ENCODE data around the gene DGKI.

DGKI gene

DNA sequence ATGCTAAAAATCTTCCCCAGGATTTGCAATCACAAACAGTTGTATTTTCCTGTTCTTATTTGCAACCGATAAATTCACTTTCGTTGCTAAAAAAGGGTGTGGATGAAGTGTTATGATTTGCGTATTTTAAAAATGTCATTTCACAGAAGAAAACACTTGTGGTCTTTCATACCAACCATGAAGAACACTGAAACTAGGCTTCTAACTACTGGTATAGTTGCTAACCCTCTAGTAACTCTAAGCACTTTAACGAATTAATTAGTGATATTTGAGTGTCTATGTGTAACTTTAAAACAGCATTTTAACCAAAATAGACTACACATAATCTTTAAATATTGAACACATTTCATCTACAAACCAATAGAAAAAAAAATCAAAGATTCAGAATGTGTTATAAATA lies 315.1 kb downstream of the DGKI start:
- no peak for DNase-seq (ENCODE audit: low spot score)

DNA sequence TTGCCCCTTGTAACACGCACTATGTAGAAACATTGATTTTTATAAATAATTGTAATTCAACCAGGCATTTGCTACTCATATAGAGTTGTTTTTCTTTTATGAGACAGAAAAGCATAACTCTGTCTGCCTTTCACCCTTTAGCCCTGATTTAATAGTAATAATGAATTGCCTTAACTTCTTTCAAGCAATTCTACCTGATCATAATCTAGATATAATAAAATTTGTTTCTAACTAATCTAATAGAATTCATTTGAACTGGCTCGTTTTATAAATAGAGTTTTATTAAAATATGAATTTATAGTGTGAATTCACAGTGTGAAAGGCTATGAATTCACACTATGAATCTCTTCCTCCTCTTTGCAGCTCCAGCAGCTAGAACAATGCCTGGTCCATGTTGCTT lies 319.1 kb downstream of the DGKI start:
- DNase-seq (ENCODE audit: low spot score), result no peak

DNA sequence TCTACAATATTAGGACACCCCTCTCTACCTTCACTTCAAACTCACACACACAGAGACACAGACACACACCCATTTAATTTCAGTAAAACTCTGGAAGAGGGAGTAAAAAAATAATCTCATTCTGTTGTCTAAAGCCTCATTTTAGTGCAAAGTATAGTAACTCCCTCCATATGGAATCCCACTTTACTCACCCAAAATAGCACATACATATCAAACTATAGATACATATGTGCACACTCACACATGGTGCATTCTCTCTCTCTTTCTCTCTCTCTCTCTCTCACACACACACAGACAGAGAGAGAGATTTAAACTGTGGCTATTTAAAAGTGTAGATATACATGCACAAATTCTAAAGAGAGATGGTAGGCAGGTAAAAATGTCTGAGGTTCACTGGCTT lies 323.6 kb downstream of the DGKI start:
- DNase-seq (ENCODE audit: low spot score), result no peak

DNA sequence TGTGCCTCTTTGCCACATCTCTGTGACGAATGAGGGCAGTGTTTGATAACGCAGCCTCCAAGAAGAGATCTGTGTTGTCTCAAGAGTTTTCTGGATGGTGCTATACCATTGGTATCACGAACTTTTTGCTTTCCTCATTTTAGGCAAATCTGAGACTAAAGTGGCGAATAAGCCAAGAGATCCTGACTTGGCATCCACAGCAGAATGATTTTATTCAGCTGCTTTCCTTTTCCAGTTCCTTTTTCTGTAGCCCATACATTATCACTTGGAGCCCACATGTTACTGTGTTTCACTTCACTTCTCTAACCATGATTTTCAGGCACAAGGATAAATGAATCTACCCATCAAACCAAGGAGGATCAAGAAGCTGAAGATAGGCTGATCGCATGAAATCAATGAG lies 325.3 kb downstream of the DGKI start:
- DNase-seq (ENCODE audit: low spot score), result no peak

DNA sequence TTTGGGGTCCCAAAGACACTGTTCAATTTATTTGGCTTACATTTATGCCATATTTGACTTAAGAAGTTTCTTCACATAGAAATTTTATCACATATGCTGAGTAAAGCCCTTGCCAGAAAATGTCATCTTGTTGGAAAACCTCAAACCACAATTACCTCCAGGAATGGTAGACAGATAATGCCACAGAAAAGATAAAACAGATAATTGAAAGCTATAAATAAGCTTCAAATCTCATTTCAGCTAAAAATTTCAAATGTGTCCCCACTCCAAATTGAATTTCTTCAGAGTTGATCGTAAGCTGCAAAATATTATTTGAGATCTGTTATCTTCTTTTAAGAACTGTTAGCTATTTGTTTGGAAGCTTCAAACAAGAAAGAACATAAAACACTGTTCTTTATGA lies 326.8 kb downstream of the DGKI start:
- no peak for DNase-seq (ENCODE audit: low spot score)

DNA sequence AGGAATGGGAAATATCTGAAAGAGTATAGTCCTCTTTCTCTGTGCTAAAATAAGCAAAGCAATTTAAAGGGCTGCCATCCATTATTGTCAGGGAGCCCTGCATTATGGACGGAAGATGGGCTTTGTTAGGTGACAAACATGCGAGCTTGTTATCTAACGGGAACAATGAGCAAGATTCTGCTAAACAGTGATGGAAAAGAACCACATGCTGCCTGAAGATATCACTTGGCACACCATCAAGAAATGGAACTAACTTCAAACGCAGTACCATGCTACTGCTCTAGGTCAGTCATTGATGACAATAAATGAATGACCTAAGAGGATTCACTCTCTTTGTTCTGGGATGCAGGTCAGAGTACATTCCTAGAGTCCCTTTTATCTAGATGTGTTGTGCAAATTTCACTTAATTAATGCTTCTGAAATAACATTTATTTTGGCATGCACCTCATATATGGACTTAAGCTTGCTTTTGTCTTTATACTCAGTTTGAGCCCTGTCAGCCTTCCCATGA lies 327.5 kb downstream of the DGKI start:
- no peak for DNase-seq (ENCODE audit: low spot score)

DNA sequence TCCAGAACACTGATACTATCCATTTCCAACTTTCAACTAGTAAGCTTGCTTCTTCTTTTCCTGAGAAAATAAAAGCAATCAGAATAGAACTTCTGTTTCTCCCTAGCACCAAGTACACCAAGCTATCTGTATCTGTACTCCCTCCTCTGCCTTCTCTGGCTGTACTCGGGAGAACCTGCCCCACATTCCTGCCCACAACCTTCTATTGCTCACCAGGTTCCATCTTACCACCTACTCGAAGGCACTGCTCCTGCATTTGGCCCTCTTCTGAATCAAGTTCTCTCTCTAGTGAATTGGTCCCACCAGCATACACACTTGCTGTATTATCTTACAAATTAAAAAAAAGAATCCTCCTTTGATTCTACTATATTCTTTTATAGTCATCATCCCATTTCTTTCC lies 333.7 kb downstream of the DGKI start:
- no peak for DNase-seq (ENCODE audit: low spot score)

DNA sequence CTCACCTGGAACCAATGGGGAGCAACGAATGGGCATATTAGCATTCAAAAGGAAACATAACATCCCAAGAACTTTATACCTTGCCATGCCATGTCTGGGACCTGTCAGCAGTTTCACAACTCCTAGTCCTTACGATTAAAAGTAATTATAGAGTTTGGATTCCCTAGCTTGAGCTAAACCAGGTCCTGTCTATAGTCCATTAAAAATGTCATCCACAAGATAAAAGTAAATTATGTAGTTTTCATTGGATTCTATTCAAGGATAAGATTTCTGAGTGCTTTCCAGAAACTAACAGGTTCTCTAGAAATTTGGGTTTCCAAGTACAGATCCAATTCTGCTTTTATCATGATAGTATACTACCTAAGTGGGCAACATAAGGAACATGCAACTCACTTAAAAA lies 339.7 kb downstream of the DGKI start:
- DNase-seq (ENCODE audit: low spot score), result no peak

DNA sequence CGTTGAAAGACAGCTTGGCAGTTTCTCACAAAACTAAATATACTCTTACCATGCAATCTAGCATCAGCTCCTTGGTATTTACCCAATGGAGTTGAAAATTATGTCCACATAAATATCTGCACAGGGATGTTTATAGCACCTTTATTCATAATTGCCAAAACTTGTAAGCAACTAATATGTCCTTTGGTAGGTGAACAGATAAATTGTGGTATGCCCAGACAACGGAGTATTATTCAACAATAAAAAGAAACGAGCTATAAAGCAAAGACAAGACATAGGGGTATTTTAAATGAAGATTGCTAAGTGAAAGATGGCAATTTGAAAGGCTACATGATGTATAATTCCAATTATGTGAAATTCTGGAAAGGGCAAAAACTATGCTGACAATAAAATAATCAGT lies 340.7 kb downstream of the DGKI start:
- DNase-seq (ENCODE audit: low spot score), result no peak

DNA sequence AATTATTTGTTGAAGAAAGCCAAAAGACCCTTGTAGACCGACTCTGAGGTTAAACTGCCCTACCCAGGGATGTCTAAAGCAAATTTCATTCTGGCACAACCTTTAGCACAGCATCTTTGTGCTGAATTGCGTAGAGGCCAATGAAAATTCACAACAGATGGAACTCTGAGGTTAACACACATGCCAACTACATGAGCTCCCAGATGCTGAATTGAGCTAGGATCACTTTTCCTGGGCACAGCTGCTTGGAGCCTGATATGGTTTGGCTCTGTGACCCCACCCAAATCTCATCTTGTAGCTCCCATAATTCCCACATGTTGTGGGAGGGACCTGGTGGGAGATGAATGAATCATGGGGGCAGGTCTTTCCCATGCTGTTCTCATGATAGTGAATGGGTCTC lies 345.2 kb downstream of the DGKI start:
- DNase-seq (ENCODE audit: low spot score), result no peak

DNA sequence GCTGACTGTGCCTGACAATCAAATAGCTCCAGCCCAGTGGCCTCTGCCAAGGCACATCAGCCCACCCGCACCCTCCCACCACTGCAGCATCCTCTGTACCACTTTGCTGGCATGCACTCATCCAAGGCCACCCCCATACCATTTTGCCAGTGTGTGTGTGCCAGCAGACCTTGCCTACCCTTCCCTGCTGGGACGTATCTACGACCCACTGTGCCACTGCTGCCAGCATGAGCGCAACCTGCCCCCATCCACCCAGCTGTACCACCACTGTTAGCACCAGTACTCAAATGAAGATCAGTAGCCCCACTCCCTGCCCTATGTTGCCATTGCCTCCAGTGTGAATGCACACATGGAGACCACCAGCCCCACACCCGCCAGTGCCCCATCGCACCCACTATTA lies 353.9 kb downstream of the DGKI start:
- DNase-seq (ENCODE audit: low spot score), result no peak

DNA sequence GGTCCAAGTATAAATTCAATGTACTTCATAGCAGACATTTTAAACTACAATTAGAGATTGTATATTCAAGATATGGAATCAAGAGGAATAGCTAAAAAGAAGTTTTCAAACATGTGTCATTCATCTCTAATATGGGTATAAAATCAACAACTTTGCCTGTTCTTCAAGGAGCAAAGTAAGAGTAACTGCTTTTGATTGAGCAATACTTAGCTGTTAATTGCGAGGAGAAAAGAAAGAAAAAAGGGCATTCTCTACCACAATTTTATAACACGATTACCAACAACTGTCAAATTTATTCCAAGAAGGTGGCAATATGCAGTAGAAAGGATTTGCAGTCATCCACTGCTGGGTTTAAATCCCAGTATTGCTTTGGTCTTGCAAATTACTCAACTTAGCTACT lies 356.9 kb downstream of the DGKI start:
- no peak for DNase-seq (ENCODE audit: low spot score)

DNA sequence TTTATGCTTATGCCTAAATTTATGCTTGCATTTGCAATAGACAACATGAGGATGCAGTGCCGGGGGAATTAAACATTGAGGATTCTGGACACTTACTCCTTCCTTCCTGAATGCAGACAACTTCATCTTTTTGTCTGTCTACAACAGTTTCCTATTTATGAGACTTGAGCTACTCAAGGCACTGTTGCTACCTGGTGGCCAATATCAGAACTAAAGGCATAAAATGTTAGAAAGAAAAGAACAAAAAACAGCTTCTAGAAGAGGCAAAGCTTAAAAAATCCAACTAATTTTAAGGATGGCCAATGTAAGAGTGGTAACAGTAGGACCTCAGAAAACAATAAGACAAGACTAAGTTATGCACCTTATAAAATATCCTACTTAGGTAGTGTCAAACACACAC lies 358.7 kb downstream of the DGKI start:
- DNase-seq (ENCODE audit: low spot score), result no peak

DNA sequence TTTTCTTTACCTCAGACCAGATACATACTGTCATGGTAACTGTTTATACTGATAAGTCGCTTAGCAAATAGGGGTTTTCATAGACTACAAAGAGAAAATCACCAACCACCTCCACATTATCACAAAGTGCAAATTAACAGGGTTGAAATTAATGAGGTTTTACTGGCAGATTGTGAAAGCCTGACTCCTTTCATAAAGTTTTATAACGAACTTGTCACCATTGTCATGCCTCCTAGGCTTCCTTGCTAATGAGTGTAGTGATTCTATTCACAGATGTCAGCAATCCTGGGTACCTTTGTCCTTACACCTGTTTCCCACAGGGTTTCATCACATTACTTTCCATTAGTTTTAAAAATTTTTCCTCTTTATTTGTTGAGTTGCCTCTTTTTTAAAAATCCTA lies 361.0 kb downstream of the DGKI start:
- no peak for DNase-seq (ENCODE audit: low spot score)

DNA sequence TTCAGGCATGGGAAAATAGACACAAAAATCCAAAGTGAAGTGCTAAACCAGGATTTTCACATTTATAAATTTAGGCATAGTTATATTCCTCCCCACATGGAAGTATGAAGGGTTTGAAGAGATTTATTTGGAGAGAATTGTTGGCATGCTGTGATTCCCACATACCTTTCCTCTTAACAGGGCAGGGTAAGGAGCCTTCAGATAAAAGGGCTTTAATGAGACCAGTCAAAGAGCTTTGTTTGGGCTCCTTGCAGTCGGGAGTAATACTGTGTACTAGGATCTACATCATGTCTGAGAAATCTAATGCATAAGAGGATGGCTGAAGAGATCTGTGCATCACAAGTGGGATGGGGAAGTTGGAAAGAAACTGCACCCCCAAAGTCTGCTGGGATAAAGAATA lies 362.4 kb downstream of the DGKI start:
- no peak for DNase-seq (ENCODE audit: low spot score)

DNA sequence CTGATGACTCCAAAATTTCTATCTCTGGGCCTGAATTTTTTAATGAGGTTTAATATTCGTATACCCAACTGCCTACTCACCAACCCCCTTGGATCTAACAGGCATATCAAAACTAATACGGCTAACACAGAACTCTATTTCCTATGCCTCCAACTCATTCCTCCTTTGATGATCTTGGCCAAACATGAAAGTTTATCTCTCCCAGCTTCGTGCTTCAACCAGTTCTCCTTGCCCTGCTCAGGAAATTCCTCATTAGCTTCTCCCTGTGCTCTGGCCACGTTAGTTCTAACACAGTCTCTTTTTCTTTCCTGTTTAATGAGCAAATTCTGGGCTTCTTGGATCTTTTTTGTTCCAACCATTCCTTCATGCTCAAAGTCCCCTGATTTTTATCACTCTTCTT lies 364.3 kb downstream of the DGKI start:
- DNase-seq (ENCODE audit: low spot score), result no peak

DNA sequence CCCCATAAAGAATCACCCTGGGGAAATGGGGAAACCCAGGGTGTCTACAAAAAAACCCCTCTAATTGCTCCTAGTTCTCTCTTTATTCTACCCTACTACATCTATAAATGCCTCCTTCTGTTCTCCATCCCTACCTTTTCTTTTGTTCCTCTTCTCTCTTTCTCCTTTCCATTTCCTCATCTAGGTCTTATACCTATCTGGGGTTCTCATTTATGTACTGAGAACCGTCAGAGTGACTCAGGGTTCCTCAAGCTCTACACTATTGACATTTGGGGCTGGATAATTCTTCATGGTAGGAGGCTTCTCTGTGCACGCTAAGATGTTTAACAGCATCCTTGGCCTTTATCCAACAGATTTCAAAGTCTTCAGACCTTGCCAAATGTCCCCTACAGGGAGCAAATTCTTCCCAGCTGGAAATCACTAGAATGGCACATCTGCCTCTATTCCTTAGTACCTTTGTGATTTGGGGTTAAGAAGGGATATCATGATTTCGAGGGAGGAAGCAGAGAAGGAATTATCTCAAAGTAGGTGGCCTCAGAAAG lies 365.9 kb downstream of the DGKI start:
- DNase-seq (ENCODE audit: low spot score), result no peak

DNA sequence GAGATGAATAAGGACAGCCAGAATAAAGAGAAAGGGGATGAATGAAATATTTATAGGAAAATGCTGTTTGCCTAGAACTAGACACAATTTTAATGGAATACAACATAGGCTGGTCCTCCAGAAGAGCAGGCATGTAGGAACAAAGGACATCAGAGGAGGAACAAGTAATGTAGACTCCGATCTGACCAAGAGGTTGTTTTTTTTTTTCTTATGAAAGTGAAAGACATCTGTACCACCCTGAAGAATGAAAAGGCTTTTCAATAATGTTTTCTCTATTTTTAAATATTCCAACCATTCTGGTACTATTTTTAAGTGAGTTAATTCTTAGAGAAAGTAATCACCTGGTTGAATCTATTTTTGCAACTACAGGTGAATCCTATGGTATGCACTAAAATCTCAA lies 366.4 kb downstream of the DGKI start:
- DNase-seq (ENCODE audit: low spot score), result no peak

DNA sequence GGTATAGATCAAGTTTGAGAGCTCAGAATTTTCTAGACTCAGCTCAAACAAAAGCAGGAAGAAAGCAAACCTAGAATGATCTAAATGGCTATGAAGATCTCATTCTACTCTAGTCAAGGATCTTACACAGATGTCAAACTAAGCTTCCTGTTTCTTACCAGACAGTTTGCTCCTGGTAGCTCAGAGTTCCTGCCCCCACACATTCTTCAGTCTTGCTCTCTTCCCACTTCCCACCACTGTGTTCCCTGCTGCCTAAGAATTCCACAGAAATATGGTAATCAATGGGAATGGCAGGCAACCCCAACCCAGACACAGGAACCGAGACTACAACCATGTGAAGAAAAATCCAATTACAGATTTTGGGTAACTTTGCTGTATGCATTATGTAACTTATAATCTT lies 369.8 kb downstream of the DGKI start:
- DNase-seq (ENCODE audit: low spot score), result no peak

DNA sequence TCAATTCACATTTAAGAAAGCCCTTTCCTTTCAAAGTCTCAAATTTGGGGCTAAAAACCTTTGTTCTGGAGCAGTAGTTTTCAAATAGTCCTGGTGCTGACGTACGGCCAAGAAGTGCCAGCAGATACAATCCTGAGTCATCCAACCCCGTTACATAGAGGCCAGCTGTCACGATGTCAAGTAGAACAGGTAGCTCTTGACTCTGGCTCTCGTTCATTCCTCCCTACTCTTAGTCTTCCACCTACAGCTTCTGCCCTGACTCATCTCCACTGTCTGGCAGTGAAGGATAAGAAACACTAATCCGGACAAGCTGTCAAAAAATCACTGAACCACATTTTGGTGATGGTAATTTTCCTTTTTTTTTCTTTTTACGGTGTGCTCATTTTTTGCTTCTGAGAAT lies 370.8 kb downstream of the DGKI start:
- DNase-seq (ENCODE audit: low spot score), result no peak

DNA sequence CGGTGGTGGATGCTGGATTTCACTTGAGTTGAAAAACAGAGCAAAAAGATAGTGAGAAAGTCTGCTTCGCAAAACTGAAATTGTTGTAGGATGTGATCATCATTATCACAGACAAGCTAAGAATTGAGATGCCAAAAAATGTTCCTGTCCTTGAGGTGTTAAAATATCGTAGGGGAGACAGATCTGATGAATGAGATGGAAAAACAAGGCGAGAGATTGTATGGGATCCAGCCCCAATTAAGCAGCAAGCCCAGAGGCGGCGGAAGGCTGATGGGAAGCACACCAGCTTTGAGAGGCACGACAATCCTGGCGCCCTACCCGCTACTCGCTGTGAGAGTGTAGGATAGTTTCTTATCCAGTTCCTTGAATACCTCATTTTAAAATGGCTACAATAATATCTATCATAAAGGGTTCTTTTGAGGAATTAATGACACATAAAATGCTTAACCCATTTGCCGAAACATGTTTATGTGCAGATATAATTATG lies 372.2 kb downstream of the DGKI start:
- no peak for DNase-seq (ENCODE audit: low spot score)

DNA sequence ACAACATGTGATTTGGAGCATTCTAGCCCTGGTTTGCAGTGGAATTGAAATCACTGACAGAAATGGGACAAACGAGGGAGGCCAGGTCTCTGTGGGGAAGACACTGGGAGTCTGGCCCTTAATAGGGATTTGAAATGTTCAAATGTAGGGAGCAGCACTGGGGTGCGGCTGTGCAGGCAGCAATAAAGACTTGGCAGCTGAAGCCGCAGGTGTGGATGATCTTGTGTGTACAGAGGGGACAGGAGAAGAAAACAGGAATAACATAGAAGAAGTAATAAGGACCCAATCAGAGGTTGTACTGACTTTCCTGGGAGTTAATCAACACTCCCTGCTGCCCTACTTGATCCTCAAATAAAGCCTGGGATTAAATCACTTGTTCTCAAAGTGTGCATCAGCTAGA lies 375.6 kb downstream of the DGKI start:
- DNase-seq (ENCODE audit: low spot score), result no peak

DNA sequence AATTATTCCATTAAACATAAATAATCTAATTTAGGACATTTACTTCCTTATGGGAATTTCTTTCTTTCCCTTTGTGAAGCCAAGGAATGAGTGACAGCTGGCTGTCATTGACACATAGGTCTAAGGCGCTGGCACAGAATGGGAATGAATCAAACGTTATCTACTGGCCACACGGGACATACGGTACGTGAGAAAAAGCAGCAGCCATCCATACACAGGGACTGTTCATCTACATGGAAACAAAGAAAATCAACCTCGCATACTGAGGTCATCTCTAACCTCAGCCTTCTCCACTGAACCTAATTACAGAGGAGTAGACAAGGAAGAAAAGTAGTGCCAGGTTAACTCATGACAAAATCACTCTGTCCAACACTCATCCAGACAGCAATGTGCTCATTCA lies 376.9 kb downstream of the DGKI start:
- DNase-seq (ENCODE audit: low spot score), result no peak

DNA sequence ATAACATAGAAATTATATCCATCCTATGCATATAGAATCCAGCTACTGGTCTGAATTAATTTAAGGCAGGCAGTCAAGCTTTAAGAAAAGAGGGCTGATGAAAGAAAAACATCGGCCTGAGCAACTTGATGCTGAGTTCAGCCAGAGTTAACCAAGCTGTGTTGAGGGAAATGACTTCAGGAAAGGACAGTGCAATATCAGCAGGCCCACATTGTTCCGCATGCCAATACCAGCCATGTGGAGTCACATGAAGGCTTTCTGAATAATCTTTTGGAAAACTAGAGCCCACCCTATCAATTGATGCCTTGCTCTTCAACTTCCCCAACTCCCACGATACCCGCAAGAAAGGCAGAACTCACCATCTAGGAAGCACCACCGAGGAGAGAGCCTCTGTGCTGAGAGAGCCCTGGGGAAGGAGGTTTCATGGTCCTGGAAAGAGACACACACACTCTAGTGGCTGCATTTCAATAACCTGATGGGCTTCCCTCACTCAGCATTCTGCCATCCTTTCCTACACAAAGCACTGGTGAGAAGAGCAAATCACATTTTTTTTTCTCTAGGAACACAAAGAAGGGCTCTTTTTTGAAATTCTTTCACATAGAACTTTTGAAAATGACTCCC lies 377.5 kb downstream of the DGKI start:
- no peak for DNase-seq (ENCODE audit: low spot score)

All from hematopoietic multipotent progenitor cell treated with erythropoietin and hydrocortisone succinate and interleukin-3 and kit ligand, for 15 days (in vitro differentiated cells).